ENCODE data around the gene NFATC2.

The NFATC2 gene

GRCh38 chr20:51372176-51372803 is 170.2 kb downstream of the NFATC2 start:
- ATAC-seq = peak; percentile 99
- TF ChIP-seq ZNF565 (CRISPR knock-in tag; conservative IDR thresholded peaks at IDR 0.05; ENCODE audit: low read depth) (no peak), ZNF70 (CRISPR knock-in tag; IDR thresholded peaks at IDR 0.05) (no peak), ZFP30 (CRISPR knock-in tag; IDR thresholded peaks at IDR 0.05) (no peak), RARB (CRISPR knock-in tag; IDR thresholded peaks at IDR 0.05) (no peak), SNAI2 (CRISPR knock-in tag; IDR thresholded peaks at IDR 0.05) (no peak), BACH2 (CRISPR knock-in tag; IDR thresholded peaks at IDR 0.05; ENCODE audit: borderline replicate concordance) (no peak), PATZ1 (CRISPR knock-in tag; IDR thresholded peaks at IDR 0.05; ENCODE audit: borderline replicate concordance) (no peak)

DNA sequence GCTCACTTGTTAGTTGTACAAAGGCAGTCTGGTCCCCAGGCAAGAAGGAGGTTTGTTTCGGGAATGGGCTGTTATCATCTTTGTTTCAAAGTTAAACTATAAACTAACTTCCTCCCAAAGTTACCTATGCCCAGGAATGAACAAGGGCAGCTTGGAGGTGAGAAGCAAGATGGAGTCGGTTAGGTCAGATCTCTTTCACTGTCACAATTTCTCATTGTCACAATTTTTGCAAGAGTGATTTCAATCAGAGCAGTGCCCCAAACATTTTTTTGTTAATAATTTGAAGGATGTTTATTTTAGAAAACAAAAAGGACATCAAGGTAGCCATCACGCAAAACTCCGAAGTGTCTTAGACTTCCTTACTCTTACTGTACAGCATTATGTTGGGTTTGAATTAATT is 170.8 kb downstream of the NFATC2 start:
- TF ChIP-seq PATZ1 (CRISPR knock-in tag; IDR thresholded peaks at IDR 0.05; ENCODE audit: borderline replicate concordance) = no peak
- TF ChIP-seq RARB (CRISPR knock-in tag; IDR thresholded peaks at IDR 0.05) = no peak
- no peak for TF ChIP-seq TSHZ2 (CRISPR knock-in tag; IDR thresholded peaks at IDR 0.05)
- TF ChIP-seq, protein P1, sequence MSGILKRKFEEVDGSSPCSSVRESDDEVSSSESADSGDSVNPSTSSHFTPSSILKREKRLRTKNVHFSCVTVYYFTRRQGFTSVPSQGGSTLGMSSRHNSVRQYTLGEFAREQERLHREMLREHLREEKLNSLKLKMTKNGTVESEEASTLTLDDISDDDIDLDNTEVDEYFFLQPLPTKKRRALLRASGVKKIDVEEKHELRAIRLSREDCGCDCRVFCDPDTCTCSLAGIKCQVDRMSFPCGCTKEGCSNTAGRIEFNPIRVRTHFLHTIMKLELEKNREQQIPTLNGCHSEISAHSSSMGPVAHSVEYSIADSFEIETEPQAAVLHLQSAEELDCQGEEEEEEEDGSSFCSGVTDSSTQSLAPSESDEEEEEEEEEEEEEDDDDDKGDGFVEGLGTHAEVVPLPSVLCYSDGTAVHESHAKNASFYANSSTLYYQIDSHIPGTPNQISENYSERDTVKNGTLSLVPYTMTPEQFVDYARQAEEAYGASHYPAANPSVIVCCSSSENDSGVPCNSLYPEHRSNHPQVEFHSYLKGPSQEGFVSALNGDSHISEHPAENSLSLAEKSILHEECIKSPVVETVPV (CRISPR knock-in tag; IDR thresholded peaks at IDR 0.05) = no peak
- TF ChIP-seq CSDC2 (CRISPR knock-in tag; IDR thresholded peaks at IDR 0.05) = no peak
- no peak for TF ChIP-seq ZFP3 (CRISPR knock-in tag; IDR thresholded peaks at IDR 0.05)
- TF ChIP-seq ZNF565 (CRISPR knock-in tag; conservative IDR thresholded peaks at IDR 0.05; ENCODE audit: low read depth) = no peak
- TF ChIP-seq ESRRG (CRISPR knock-in tag; IDR thresholded peaks at IDR 0.05) = no peak
- no peak for ATAC-seq

DNA sequence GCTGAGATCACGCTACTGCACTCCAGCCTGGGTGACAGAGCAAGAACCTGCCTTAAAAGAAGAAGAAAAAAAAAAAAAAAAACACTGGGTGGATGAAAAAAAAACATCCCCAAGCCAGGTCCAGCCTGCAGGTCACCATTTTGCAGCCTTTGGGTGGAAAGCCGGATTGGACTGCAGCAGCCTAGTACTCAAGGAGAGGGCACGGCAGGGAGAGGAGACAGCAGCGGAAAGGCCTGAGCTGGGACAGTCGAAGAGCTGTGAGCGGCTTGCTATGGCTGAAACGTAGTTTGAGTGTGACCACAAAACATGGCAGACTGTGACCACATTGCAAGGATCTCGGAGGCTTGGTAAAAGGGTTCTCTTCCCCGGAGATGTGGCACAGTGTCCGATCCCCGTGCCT is 173.0 kb downstream of the NFATC2 start:
- ATAC-seq = no peak
- TF ChIP-seq ZNF70 (CRISPR knock-in tag; IDR thresholded peaks at IDR 0.05) = no peak
- TF ChIP-seq TOX (CRISPR knock-in tag; IDR thresholded peaks at IDR 0.05; ENCODE audit: borderline replicate concordance) = no peak
- TF ChIP-seq ZC3H10 (CRISPR knock-in tag; IDR thresholded peaks at IDR 0.05) = no peak
- no peak for TF ChIP-seq ZNF565 (CRISPR knock-in tag; conservative IDR thresholded peaks at IDR 0.05; ENCODE audit: low read depth)
- TF ChIP-seq ZFP3 (CRISPR knock-in tag; IDR thresholded peaks at IDR 0.05) = no peak
- TF ChIP-seq CSDC2 (CRISPR knock-in tag; IDR thresholded peaks at IDR 0.05) = no peak
- no peak for TF ChIP-seq ZFP30 (CRISPR knock-in tag; IDR thresholded peaks at IDR 0.05)
- no peak for TF ChIP-seq RARB (CRISPR knock-in tag; IDR thresholded peaks at IDR 0.05)
- TF ChIP-seq ISL1 (CRISPR knock-in tag; IDR thresholded peaks at IDR 0.05) = no peak
- TF ChIP-seq, protein P1 (CRISPR knock-in tag; IDR thresholded peaks at IDR 0.05) = no peak
- no peak for TF ChIP-seq BACH2 (CRISPR knock-in tag; IDR thresholded peaks at IDR 0.05; ENCODE audit: borderline replicate concordance)
- TF ChIP-seq GLIS3 (CRISPR knock-in tag; IDR thresholded peaks at IDR 0.05) = no peak
- no peak for TF ChIP-seq TCF4 (CRISPR knock-in tag; IDR thresholded peaks at IDR 0.05; ENCODE audit: borderline replicate concordance)
- TF ChIP-seq ESRRG (CRISPR knock-in tag; IDR thresholded peaks at IDR 0.05) = no peak
- TF ChIP-seq, protein P2, sequence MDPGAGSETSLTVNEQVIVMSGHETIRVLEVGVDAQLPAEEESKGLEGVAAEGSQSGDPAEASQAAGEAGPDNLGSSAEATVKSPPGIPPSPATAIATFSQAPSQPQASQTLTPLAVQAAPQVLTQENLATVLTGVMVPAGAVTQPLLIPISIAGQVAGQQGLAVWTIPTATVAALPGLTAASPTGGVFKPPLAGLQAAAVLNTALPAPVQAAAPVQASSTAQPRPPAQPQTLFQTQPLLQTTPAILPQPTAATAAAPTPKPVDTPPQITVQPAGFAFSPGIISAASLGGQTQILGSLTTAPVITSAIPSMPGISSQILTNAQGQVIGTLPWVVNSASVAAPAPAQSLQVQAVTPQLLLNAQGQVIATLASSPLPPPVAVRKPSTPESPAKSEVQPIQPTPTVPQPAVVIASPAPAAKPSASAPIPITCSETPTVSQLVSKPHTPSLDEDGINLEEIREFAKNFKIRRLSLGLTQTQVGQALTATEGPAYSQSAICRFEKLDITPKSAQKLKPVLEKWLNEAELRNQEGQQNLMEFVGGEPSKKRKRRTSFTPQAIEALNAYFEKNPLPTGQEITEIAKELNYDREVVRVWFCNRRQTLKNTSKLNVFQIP (CRISPR knock-in tag; IDR thresholded peaks at IDR 0.05; ENCODE audit: borderline replicate concordance, low read depth) = no peak
- TF ChIP-seq TSHZ2 (CRISPR knock-in tag; IDR thresholded peaks at IDR 0.05) = no peak
- no peak for TF ChIP-seq ZNF8 (CRISPR knock-in tag; IDR thresholded peaks at IDR 0.05)
- no peak for TF ChIP-seq OSR1 (CRISPR knock-in tag; IDR thresholded peaks at IDR 0.05)
